Activated gamma-delta T cell (primary cell): ENCODE data around the gene LSM11.

Source experiments
- DNase-seq: peaks from one replicate; lab custom pipeline; 2025; lab: John Stamatoyannopoulos, UW

LSM11 gene

GRCh38 chr5:157767689-157768088, 24.2 kb downstream of the LSM11 start:
- DNase-seq = no peak

DNA sequence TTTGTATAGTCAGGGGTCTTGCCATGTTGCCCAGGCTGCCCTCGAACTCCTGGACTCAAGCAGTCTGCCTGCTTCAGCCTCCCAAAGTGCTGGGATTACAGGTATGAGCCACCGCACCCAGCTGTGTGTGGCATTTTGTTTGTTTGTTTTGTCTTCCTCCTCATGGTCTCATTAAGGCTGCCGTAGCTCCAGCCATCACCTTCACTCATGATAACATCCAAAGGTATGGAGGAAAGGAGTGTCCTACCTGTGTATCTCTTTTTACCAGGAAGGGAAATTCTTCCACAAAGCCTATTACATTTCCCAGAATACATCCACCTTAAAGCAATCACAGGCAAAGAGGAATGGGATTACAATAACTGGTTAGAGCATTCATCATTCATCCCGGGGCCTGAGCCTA, 27.2 kb downstream of the LSM11 start:
- DNase-seq = no peak

DNA sequence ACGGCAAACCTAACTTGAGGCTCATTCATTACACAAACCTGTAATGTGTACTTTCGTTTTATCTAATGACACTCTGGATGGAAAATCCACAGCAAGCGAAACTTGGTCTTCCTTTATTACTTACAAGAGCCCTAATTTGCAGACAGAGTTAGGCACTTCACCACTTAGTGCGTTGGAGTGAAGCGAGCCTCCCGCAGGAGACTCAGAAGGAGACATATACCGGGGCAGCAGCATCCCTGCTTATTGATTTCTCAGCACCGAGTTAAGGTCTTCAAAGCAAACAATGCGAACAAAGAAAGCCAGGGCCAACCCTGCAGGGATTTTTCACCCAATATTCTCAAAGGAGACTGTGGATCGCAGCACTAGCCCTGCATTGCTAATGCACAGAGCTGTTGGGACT, 28.6 kb downstream of the LSM11 start:
- DNase-seq = no peak

GRCh38 chr5:157778121-157778805, 34.8 kb downstream of the LSM11 start:
- no peak for DNase-seq

- DNase-seq = no peak
Observed at GRCh38 chr5:157779221-157779620, 35.7 kb downstream of the LSM11 start.

DNA sequence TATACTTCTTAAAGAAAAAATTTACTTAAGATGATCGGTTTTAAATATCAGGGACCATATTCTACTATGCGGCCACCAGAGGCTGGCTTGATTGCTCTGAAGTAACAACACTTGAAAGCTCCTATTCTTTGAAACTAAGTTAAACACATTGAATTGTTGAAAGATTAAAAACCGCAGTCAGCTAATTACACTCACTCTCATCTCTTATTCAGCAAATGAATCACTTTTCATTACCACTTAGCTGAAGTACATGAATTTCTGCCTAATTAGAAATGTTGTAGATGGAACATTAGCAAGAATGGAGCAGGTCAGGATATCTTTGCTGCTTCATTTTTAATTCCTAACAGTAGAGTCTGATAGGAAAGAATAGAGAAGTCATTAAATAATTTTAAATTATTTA, 42.3 kb downstream of the LSM11 start:
- DNase-seq = no peak

DNA sequence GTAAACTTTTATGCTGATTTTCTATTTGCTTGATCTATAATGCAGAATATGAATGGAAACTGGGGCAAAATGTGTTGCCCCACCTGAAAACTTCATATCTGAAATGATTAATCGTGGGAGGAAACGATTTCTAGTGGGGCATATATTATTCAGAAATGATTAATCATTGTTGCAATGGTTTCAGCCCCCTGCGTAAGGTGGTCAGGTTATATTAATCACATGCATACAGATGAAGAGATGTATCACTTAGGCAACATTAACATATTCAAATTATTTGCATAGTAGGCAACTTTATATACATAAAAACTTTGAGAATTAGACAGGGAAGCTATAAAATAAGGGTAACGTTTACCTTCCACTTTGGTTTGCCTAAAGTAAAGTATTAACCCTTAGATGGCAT, 49.8 kb downstream of the LSM11 start:
- DNase-seq = no peak

GRCh38 chr5:157799578-157799977, 56.1 kb downstream of the LSM11 start:
- DNase-seq = no peak

DNA sequence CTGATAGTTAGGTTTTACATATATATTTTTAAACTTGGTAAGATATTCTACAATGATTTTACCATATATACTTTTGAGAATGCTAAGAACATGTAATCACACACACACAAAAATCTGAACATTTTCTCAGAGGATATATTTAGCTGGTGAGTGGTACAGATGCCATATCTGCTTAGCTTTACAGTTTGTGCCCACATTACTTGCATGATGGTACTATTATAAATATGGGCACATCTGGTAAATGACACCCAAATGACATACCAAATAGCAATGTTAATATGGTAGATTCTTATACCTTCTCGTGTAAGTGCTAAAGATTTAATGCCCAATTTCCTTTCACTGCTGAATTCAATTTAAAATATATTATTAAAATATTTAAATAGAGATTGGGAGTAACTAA, 56.6 kb downstream of the LSM11 start:
- no peak for DNase-seq

DNA sequence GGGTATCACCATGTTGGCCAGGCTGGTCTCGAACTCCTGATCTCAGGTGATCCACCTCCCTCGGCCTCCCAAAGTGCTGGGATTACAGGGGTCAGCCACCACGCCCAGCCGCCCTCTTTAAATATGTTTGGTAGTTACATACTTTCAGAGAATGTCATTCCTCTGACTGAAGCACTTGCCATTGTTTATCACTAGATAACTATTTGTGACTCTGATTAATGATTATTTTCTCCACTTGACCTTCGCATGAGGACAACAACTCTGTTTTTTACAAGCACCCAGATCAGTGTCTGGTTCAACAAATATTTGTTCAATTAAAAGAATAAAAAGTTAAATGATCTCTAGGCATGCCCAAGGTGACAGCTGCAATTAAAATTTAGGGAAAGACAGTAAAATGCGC, 59.2 kb downstream of the LSM11 start:
- DNase-seq = no peak

DNA sequence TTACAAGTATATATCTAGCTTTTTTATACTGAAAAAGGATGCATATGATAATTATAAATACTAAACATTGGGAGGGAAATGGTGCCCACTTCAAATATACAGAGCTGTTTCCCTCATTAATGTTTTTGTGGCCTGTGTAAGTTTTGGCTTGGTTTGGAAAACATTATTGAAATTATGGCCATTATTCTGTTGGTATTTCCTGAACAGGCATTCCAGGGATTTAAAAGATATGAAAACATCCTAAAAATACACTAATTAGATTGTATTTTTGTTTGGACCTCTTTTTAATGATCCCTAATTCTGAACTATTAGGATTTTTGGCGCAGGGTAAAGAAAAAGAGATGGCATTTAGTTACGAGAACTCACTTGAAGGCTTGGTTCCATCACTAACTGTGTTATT, 64.5 kb downstream of the LSM11 start:
- DNase-seq = no peak
